ENCODE measurements around the gene DQX1. TPM values are rescaled to one million over a fixed set of nuclear protein-coding genes. Genes with fewer than 3 reads are reported as not detected.

The DQX1 gene
- total and polyA plus RNA-seq, 9 of the 15 experiments (the other 6 are each of a cell fraction or from before 2014, with no cell fraction given), result 0.04 to 0.38 (median 0.18) TPM; not detected in 1

- TF ChIP-seq ZNF609 (CRISPR knock-in tag; IDR thresholded peaks at IDR 0.05; ENCODE audit: borderline replicate concordance) (no peak), CLOCK (CRISPR knock-in tag; IDR thresholded peaks at IDR 0.05; ENCODE audit: borderline replicate concordance) (no peak), CREM (IDR thresholded peaks at IDR 0.05; ENCODE audit: low read depth) (0 out of 2 replicates have a peak, but pooled peaks have one; percentile 2), ZNF407 (IDR thresholded peaks at IDR 0.05; ENCODE audit: low read depth) (no peak), PPARD (CRISPR knock-in tag; IDR thresholded peaks at IDR 0.05) (no peak), ZNF707 (CRISPR knock-in tag; conservative IDR thresholded peaks at IDR 0.05) (no peak), ZNF395 (CRISPR knock-in tag; IDR thresholded peaks at IDR 0.05) (no peak), ZNF143 (CRISPR knock-in tag; IDR thresholded peaks at IDR 0.05) (no peak)
Observed at GRCh38 chr2:74481961-74482800, 43.9 kb downstream of the DQX1 start (continued).

Data from K562 (cell line).